Measurements from ENCODE around the gene PFDN6. TPM values are rescaled to one million over a fixed set of nuclear protein-coding genes. Genes with fewer than 3 reads are reported as not detected.

PFDN6 gene
- total RNA-seq, 1 donor from 2014 or later: 47.8 TPM

DNA sequence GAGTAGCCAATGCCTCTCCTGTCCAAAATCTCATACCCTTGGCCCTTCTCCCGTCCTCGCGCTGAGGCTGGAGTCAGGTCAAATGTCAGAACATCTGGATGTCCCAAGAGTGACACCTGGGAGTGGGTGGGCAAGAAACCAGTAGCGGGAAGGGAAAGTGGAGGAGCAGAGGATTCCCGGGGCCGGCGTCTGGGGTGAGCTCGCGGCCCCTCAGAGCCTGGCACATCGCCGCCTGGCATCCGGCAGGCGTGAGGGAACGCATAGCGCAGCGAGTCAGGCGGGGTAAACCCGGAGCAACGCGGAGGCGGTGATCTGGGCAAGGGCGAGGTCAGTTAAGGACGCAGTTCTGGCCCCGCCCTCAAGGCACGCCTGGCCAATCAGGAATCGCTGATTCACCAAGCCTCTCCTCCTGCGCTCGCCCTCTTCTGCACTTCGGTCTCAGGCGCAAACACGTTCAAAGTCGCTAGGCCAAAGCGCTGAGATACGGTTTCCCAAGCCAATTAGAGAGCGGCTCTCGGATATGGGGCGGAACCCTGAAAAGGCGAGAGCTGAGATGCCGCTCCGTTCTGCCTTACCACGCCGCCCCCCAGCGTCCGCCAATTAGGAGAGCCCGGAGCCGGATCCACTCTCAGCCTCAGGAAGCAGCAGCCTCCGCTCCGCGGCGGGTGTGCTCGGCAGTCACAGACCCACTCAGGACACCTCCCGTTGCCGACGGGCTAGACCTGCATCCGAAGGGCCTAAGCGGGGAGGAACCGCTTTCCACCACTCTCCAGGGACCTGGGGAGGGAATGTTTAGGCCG, 40.3 kb upstream of the PFDN6 start:
- Histone ChIP-seq H3K36me3 (peaks cover 22% of the 10 kb centered on the region), H3K27ac (replicated peaks) (peak overlapping the region; percentile 96), H3K4me3 (peak overlapping the region; percentile 72), H3K4me1 (peaks cover 30% of the 10 kb centered on the region), H3K9me3 (replicated peaks) (no peaks in the 10 kb centered on the region), H3K27me3 (ENCODE audit: low read depth) (peaks cover 13% of the 10 kb centered on the region)
- peak; percentile 97 for DNase-seq
- TF ChIP-seq, protein P1, sequence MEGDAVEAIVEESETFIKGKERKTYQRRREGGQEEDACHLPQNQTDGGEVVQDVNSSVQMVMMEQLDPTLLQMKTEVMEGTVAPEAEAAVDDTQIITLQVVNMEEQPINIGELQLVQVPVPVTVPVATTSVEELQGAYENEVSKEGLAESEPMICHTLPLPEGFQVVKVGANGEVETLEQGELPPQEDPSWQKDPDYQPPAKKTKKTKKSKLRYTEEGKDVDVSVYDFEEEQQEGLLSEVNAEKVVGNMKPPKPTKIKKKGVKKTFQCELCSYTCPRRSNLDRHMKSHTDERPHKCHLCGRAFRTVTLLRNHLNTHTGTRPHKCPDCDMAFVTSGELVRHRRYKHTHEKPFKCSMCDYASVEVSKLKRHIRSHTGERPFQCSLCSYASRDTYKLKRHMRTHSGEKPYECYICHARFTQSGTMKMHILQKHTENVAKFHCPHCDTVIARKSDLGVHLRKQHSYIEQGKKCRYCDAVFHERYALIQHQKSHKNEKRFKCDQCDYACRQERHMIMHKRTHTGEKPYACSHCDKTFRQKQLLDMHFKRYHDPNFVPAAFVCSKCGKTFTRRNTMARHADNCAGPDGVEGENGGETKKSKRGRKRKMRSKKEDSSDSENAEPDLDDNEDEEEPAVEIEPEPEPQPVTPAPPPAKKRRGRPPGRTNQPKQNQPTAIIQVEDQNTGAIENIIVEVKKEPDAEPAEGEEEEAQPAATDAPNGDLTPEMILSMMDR (IDR thresholded peaks at IDR 0.05; ENCODE audit: borderline replicate concordance): peak; percentile 35
- intact Hi-C loops (cut with micrococcal nuclease): loop anchor here (5.0 kb wide), 2 partner anchors 87 to 127 kb away; no protein-coding TSS in a partner anchor

DNA sequence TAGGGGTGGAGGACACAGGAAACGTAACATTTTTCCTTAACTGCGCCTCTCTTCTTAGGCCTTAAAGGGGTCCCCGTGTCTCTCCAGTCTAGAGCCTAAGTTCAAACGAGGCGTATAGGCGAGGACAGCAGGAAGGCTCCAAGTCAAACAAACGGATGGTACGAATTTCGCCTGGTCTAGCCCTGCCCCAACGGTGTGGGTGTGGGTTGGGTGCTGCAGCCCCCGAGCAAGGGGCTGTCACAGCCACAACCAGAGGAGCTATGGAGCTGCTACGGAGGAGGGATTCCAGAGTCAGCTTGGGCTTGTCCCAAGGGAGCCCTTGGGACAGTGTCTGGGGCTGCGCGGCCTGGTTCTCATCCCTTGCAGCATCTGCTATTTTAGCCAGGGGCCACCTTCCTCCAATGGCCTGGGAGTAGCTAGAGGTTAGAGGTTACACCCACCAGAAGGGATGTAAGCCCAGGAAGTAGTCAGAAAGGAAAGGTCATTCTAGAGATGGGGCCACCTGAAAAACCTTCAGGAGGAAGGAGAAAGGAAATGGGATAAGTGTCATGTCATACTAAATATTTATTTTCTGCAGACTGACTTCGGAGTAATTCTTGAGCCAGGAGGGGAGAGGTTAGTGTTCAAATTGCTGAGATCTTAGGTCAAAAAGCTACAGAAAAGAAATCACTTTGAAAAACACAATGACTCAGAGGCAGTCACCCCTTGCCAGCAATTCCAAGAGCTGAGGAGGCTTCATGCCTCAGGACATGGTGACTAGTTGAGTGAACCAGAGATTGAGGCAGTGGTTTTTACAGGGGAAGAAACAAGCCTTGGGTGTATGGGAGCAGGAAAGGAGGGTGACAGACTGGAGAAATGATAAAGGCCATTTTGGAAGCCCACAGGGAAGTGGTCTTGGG, 39.4 kb upstream of the PFDN6 start:
- intact Hi-C loops (cut with micrococcal nuclease): loop anchor here (5.0 kb wide), 2 partner anchors 88 to 128 kb away; no protein-coding TSS in a partner anchor

DNA sequence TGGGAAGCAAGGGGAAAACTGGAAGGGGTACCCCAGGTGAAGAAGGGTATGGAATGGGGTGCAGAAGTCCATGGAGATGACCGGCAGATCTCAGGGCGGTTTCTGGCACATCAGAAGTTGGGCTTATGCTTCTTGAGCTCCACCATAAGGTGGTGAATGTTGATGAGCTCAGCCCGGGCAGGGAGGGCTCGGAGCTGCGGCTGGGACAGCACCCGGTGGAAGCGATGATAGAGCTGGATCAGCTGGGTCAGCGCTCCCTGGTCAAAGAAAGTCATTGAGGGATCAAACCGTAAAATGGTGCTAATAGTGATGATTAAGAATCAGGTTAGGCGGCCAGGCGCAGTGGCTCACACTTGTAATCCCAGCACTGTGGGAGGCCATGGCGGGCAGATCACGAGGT, 38.7 kb upstream of the PFDN6 start:
- Histone ChIP-seq H3K9me3 (replicated peaks) (no peaks in the 10 kb centered on the region), H3K27me3 (ENCODE audit: low read depth) (no peaks in the 10 kb centered on the region), H3K4me3 (no peak overlapping the region), H3K36me3 (peaks cover 23% of the 10 kb centered on the region), H3K4me1 (peaks cover 30% of the 10 kb centered on the region), H3K27ac (replicated peaks) (peak overlapping the region; percentile 96)
- TF ChIP-seq, protein P1 (IDR thresholded peaks at IDR 0.05; ENCODE audit: borderline replicate concordance): no peak
- intact Hi-C loops (cut with micrococcal nuclease): no loop called here
- DNase-seq: no peak

More for the DNA sequence above, 39.4 kb upstream of the PFDN6 start:
- TF ChIP-seq, protein P1 (IDR thresholded peaks at IDR 0.05; ENCODE audit: borderline replicate concordance): no peak
- H3K27me3 ChIP-seq (ENCODE audit: low read depth): peaks cover 6% of the 10 kb centered on the region
- peak overlapping the region; percentile 72 for H3K4me3 ChIP-seq
- peaks cover 30% of the 10 kb centered on the region for H3K4me1 ChIP-seq
- H3K9me3 ChIP-seq (replicated peaks): no peaks in the 10 kb centered on the region
- DNase-seq: no peak
- peaks cover 23% of the 10 kb centered on the region for H3K36me3 ChIP-seq
- peak overlapping the region; percentile 96 for H3K27ac ChIP-seq (replicated peaks)

DNA sequence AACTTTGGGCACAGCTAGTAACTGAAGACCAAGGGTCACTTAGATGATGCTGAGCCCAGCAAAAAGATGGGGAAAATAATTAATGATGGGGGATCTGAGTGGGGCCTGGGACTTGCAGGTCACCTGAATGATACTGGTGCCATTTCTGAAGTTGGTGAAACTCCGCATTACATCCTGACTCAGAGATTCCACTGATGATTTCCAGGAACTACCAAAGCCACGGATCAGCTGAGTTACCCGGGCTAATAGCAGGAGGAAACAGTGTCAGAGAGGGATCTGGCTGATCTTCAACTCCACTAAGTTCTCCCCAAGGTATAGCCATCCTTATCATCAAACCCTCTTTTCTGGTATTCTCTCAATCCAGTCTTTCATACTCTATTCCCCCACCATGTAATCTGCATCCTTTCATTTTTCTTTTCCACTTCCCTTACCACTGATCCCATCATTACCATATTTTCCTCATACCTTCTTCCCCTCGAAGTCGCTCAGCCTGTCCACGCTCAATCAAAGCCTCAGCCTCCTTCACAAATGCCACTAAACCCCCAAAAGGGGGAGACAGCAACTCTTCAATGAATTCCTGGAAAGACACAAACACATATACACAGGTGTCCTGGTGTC, 37.9 kb upstream of the PFDN6 start:
- no peak for DNase-seq
- Histone ChIP-seq H3K9me3 (replicated peaks) (no peaks in the 10 kb centered on the region), H3K36me3 (peaks cover 25% of the 10 kb centered on the region), H3K27me3 (ENCODE audit: low read depth) (no peaks in the 10 kb centered on the region), H3K4me1 (peaks cover 30% of the 10 kb centered on the region), H3K4me3 (no peak overlapping the region), H3K27ac (replicated peaks) (no peak overlapping the region)
- intact Hi-C loops (cut with micrococcal nuclease): no loop called here
- TF ChIP-seq, protein P1 (IDR thresholded peaks at IDR 0.05; ENCODE audit: borderline replicate concordance): no peak

DNA sequence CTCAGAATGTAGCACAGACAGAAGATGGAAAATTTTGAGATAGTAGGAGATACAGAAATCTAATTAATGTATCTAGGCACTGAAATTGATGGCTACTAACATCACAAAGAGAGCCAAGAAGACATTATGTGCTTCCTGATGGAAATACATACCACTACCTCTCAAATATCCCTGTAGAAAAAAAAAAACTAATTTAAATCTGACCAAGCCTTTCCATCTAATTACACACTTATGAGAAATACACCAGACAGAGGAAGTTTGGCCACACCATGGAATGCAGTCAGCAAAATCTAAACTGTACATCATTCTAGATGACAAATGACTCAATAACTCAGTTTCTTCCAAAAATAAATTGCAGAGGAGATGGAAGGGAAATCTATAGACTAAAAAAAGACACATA, 36.6 kb upstream of the PFDN6 start:
- Histone ChIP-seq H3K9me3 (replicated peaks) (no peaks in the 10 kb centered on the region), H3K4me3 (no peak overlapping the region), H3K36me3 (peaks cover 38% of the 10 kb centered on the region), H3K4me1 (peaks cover 28% of the 10 kb centered on the region), H3K27ac (replicated peaks) (no peak overlapping the region), H3K27me3 (ENCODE audit: low read depth) (no peaks in the 10 kb centered on the region)
- DNase-seq: no peak
- TF ChIP-seq, protein P1 (IDR thresholded peaks at IDR 0.05; ENCODE audit: borderline replicate concordance): no peak
- intact Hi-C loops (cut with micrococcal nuclease): no loop called here

All from left ventricle myocardium inferior (tissue), 1 donor.